Left ventricle myocardium inferior (tissue), 1 donor: ENCODE data around the gene ECPAS. TPM values are rescaled to one million over a fixed set of nuclear protein-coding genes. Genes with fewer than 3 reads are reported as not detected.
"Not testable (repeated sequence)": the region's sequence is repeated elsewhere in the genome, so short reads cannot be mapped to it uniquely, and the experiment has no call there.

Source experiments
- DNase-seq: peaks from one replicate; pipeline ENCODE4 v3.0.0-alpha.2; 2020
- H3K27ac ChIP-seq: fragments of 200-600 bp; replicated peaks from 2 replicates; pipeline ENCODE4 v1.8.0; 2021
- H3K27me3 ChIP-seq: fragments of 200-600 bp; 2 replicates; pipeline ENCODE4 v1.8.0; 2021; ENCODE audit warnings: low read depth
- H3K36me3 ChIP-seq: fragments of 200-600 bp; 2 replicates; pipeline ENCODE4 v1.8.0; 2021
- H3K4me1 ChIP-seq: fragments of 200-600 bp; 2 replicates; pipeline ENCODE4 v1.8.0; 2021
- H3K4me3 ChIP-seq: fragments of 200-600 bp; 2 replicates; pipeline ENCODE4 v1.8.0; 2021; ENCODE audit warnings: mild to moderate bottlenecking, moderate library complexity
- H3K9me3 ChIP-seq: fragments of 200-600 bp; replicated peaks from 2 replicates; pipeline ENCODE4 v1.8.0; 2021
- CTCF ChIP-seq: fragments of 200-600 bp; IDR thresholded peaks from 2 replicates; pipeline ENCODE4 v1.8.0; 2021; ENCODE audit warnings: antibody characterized with exemption, mild to moderate bottlenecking, borderline replicate concordance
- intact Hi-C: fragments of 100-400 bp; cut with micrococcal nuclease; formaldehyde crosslinking; loops from one replicate; pipeline ENCODE4 v1.11.0; 2022
- total RNA-seq: library from RNA; stranded (reverse); fragmentation: NEBNext Ultra II Directional; extraction: Animal tissue kit (Norgen Biotek cat#: 25700); gene quantifications from one replicate; pipeline ENCODE4 v1.2.1, GENCODE V29; 2021
- donor health status: DM: no; HTN: yes; CAD: no; lungs with severe emphysema.

The ECPAS gene
- total RNA-seq, 1 donor from 2014 or later, result 115 TPM

DNA sequence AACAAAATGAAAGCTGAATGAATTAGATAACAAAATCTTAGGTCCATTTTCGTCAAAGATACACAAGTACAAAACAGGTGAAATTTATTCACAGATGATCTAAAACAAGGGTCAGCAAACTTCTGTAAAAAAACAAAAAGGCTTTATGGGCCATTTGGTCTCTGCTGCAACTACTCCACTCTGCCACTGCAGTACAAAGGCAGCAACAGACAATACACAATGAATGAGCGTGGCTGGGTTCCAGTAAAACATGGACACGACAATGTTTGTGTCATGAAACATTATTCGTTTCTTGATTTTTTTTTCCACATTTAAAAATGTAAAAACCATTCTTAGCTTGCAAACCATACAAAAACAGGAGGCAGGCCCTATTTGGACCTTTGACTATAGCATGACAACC lies 71.9 kb downstream of the ECPAS start:
- Histone ChIP-seq H3K4me1 (peaks cover 7% of the 10 kb centered on the region), H3K4me3 (no peak overlapping the region), H3K27ac (no peak overlapping the region), H3K9me3 (no peaks in the 10 kb centered on the region), H3K27me3 (no peaks in the 10 kb centered on the region), H3K36me3 (peaks cover 99% of the 10 kb centered on the region)
- TF ChIP-seq CTCF, result no peak
- no peak for DNase-seq
- intact Hi-C loops, result no loop called here

DNA sequence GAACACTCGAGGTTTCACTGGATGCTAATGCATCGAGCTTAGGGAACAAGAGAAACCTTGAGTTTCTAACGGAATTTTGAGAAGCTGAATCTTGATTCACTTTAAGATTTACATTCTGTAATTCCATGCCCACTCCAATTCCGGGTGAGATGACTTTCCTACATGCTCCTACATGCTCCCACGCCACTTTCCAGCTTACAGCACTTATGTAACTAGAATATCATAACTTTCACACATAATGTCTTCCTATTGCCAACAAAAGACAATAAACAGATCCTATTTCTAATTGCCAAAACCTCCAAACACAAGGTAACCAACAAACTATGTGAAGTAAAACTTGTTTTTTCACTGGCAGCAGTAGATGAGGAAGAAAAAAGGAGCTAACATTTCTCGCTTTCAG lies 72.9 kb downstream of the ECPAS start:
- TF ChIP-seq CTCF, result no peak
- Histone ChIP-seq H3K9me3 (no peaks in the 10 kb centered on the region), H3K4me3 (no peak overlapping the region), H3K27ac (no peak overlapping the region), H3K27me3 (no peaks in the 10 kb centered on the region), H3K4me1 (peaks cover 7% of the 10 kb centered on the region), H3K36me3 (peaks cover 98% of the 10 kb centered on the region)
- no peak for DNase-seq
- intact Hi-C loops, result no loop called here

DNA sequence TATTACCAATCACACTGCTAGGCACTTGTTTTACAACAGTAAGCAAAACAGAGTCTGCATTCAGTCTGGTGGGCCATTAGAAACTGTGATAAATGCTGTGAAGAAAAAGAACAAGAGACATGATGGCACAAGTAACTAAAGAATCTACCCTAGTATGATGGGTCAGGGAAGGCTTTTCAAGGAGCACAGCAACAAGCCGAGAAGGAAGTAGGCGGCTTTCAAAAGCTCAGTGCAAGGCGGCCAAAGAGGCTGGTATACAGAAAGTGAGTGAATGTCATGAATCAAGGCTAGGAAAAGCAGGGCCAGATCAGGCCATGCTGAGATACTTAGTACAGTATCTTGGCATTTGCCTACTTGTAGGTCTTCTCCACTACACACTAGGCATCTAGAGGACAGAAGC lies 76.4 kb downstream of the ECPAS start:
- Histone ChIP-seq H3K27me3 (no peaks in the 10 kb centered on the region), H3K36me3 (peaks cover 97% of the 10 kb centered on the region), H3K9me3 (peaks cover 13% of the 10 kb centered on the region), H3K27ac (no peak overlapping the region), H3K4me3 (no peak overlapping the region), H3K4me1 (no peaks in the 10 kb centered on the region)
- intact Hi-C loops, result no loop called here
- no peak for TF ChIP-seq CTCF
- no peak for DNase-seq

- peaks cover 98% of the 10 kb centered on the region for H3K36me3 ChIP-seq
- H3K4me1 ChIP-seq, result no peaks in the 10 kb centered on the region
- H3K27me3 ChIP-seq, result no peaks in the 10 kb centered on the region
- DNase-seq, result no peak
- intact Hi-C loops, result no loop called here
- peaks cover 29% of the 10 kb centered on the region for H3K9me3 ChIP-seq
- H3K27ac ChIP-seq, result no peak overlapping the region
- no peak for TF ChIP-seq CTCF
- no peak overlapping the region for H3K4me3 ChIP-seq
Measured at GRCh38 chr9:111405701-111406100, 78.5 kb downstream of the ECPAS start.

GRCh38 chr9:111401486-111401885 lies 82.7 kb downstream of the ECPAS start:
- H3K27me3 ChIP-seq, DNase-seq, H3K27ac ChIP-seq, H3K4me3 ChIP-seq, intact Hi-C loops, H3K4me1 ChIP-seq: not testable (repeated sequence)
- Histone ChIP-seq H3K36me3 (peaks cover 94% of the 10 kb centered on the region), H3K9me3 (peaks cover 38% of the 10 kb centered on the region)

DNA sequence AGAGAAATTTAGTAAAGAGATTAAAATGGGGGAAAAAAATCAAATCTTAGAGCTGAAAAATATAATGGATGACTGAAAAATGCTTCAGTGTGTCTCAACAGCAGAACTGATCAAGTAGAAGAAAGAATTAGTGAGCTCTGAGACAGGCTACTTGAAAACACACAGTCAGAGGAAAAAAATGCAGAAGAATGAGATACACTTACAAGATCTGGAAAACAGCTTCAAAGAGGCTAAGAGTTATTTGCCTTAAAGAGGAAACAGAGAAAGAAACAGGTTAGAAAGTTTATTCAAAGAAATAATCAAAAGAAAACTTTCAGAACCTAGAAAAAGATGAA lies 83.7 kb downstream of the ECPAS start:
- no peak for TF ChIP-seq CTCF
- peaks cover 94% of the 10 kb centered on the region for H3K36me3 ChIP-seq

More for the DNA sequence above, 83.7 kb downstream of the ECPAS start:
- H3K27me3 ChIP-seq, result no peaks in the 10 kb centered on the region
- no peaks in the 10 kb centered on the region for H3K4me1 ChIP-seq
- no peak overlapping the region for H3K4me3 ChIP-seq
- no peak overlapping the region for H3K27ac ChIP-seq
- DNase-seq, result no peak
- intact Hi-C loops, result no loop called here
- peaks cover 38% of the 10 kb centered on the region for H3K9me3 ChIP-seq
